ENCODE results near the gene SYT11.

DNA sequence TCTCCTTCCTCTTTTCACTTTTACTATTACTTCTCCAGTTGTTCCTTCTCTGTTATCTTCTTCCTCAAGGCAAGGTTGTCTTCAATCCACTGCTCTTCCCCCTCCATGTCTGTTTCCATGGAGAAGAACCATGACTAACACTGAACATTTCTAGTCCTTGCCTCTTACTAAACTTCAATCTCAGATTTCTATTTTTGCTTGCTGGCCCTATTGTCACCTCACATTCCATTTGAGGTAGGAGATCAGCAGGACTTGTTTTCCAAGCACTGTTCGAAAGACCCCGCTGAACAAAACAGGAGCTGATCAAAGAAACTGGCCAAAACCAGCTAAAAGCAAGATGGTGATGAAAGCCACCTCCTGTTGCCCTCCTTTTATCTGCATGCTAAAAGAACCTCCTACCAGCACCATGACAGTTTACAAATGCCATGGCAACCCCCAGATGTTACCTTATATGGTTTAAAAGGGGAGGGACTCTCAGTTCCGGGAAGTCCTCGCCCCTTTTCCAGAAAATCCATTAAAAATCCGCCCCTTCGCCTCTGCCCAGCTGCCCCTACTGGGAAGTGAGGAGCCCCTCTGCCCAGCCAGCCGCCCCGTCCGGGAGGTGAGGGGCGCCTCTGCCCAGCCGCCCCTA is 25.0 kb upstream of the SYT11 start:
- no peak for TF ChIP-seq POLR2AphosphoS5 (IDR thresholded peaks at IDR 0.05; ENCODE audit: low read depth, low read length)
- no peak for TF ChIP-seq POLR2A (IDR thresholded peaks at IDR 0.05; ENCODE audit: low read depth, low read length)
- TF ChIP-seq TAF1 (IDR thresholded peaks at IDR 0.05; ENCODE audit: borderline replicate concordance, low read depth, low read length): no peak

Measured in GM12892 (cell line).